GM06990 (cell line): ENCODE data around the gene TEX54.

Source experiments
- DNase-seq: peaks from one replicate; pipeline ENCODE4 v3.0.0-alpha.2; 2011; ENCODE audit not compliant: insufficient read length; ENCODE audit errors: extremely low read depth
- H3K27me3 ChIP-seq: replicated peaks from 2 replicates; pipeline ENCODE4 v1.6.0; 2011; ENCODE audit warnings: low read length; ENCODE audit not compliant: control insufficient read depth, insufficient read depth
- H3K36me3 ChIP-seq: 2 replicates; pipeline ENCODE4 v1.5.1; 2011; ENCODE audit warnings: low read length; ENCODE audit not compliant: control insufficient read depth, insufficient read depth
- H3K4me3 ChIP-seq: replicated peaks from 2 replicates; pipeline ENCODE4 v1.5.1; 2011; ENCODE audit warnings: low read depth, mild to moderate bottlenecking, control low read depth, low read length
- TF ChIP-seq, protein P1 (sequence below): IDR thresholded peaks from 2 replicates; pipeline ENCODE4 v1.5.1; 2011; ENCODE audit warnings: low read length, control low read depth, mild to moderate bottlenecking, inconsistent platforms; ENCODE audit not compliant: insufficient read depth, poor library complexity, severe bottlenecking

The TEX54 gene

DNA sequence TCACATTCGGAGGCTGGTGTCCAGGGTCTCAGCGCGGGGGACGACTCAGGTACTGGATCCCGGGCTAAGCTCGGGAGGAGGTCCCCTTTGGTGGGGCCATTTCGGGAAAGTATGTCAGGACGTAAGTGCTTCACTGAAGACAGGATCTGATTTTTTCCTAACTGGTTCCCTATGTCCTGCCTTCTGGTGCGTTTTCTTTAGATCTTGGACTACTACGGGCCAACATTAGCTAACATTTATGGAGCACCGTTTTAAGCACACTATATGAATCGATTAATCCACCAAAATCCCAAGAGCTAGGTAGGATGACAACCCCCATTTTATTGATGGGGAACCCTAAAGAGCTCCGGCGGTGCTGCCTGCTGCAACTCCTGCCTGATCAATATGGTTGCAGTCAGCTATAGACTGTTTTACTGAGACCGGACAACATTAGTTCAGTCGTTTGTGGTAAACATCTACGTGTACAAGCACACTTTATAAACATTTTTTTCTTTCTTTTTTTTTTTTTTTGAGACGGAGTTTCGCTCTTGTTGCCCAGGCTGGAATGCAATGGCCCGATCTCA lies 23.8 kb upstream of the TEX54 start:
- Histone ChIP-seq H3K36me3 (peaks cover 20% of the 10 kb centered on the region), H3K4me3 (peak overlapping the region; percentile 97), H3K27me3 (no peaks in the 10 kb centered on the region)
- no peak for DNase-seq
- TF ChIP-seq, protein P1, sequence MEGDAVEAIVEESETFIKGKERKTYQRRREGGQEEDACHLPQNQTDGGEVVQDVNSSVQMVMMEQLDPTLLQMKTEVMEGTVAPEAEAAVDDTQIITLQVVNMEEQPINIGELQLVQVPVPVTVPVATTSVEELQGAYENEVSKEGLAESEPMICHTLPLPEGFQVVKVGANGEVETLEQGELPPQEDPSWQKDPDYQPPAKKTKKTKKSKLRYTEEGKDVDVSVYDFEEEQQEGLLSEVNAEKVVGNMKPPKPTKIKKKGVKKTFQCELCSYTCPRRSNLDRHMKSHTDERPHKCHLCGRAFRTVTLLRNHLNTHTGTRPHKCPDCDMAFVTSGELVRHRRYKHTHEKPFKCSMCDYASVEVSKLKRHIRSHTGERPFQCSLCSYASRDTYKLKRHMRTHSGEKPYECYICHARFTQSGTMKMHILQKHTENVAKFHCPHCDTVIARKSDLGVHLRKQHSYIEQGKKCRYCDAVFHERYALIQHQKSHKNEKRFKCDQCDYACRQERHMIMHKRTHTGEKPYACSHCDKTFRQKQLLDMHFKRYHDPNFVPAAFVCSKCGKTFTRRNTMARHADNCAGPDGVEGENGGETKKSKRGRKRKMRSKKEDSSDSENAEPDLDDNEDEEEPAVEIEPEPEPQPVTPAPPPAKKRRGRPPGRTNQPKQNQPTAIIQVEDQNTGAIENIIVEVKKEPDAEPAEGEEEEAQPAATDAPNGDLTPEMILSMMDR, result no peak

DNA sequence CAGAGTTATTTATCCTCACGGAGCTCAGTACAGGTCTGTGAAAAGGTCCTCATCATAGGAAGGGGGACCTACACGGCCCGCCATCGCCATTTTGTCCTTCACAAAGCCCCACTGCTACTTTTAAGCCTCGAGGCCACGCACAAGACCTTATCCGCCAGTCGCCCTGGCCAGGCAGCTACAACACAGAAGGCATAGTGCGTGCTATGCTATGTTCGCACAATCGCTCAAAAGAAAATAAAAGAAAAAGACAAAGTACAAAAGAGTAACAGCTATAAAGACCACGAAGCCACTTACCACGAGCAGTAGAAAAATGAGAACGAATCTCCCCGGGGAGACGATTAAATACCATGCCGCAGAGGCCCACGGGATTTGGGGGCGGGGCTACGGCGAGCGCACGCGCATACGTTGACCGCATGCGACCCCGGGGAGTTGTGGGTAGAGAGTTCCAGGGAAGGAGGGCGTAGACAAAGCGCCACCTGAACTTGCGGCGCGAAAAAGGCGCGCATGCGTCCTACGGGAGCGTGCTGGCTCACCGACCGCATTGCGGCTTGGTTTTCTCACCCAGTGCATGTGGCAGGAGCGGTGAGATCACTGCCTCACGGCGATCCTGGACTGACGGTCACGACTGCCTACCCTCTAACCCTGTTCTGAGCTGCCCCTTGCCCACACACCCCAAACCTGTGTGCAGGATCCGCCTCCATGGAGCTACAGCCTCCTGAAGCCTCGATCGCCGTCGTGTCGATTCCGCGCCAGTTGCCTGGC lies 23.1 kb upstream of the TEX54 start:
- Histone ChIP-seq H3K36me3 (peaks cover 21% of the 10 kb centered on the region), H3K27me3 (no peaks in the 10 kb centered on the region), H3K4me3 (peak overlapping the region; percentile 97)
- TF ChIP-seq, protein P1, result no peak
- peak; percentile 99 for DNase-seq

DNA sequence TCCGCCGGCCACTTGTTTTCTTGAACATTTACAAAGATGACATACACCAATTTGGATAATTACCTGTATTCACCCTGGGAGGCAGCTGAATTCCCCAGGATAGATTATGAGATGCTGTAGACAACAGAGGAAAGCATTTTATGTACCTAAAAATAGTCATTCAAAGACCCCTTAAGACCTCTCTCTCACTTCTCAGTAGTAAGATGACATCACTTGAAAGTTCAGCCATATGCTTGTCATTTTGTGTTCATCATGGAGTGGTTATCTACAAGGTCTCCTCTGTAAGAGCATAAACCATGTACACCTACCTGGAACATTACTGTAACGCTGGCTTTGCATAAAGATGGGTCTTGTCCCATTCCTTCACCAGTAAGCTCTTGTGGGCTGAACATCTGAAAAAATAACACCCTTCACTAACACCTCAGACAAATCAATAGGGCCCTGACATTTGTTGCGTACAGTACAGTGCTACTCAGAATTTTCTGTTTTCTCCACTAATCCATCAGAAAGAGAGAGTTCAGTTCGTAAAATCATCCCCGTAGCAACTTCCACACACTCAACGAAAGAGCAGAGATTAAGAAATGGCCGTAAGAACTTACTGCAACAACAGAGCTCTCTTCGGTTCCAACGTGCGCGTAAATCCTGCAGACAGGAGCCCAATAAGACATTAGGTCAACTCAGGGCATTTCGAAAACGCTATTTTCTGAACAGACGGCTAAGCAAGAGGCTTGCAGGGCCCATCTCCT lies 22.4 kb upstream of the TEX54 start:
- no peaks in the 10 kb centered on the region for H3K27me3 ChIP-seq
- peak overlapping the region; percentile 87 for H3K4me3 ChIP-seq
- TF ChIP-seq, protein P1, result no peak
- peaks cover 21% of the 10 kb centered on the region for H3K36me3 ChIP-seq
- no peak for DNase-seq

DNA sequence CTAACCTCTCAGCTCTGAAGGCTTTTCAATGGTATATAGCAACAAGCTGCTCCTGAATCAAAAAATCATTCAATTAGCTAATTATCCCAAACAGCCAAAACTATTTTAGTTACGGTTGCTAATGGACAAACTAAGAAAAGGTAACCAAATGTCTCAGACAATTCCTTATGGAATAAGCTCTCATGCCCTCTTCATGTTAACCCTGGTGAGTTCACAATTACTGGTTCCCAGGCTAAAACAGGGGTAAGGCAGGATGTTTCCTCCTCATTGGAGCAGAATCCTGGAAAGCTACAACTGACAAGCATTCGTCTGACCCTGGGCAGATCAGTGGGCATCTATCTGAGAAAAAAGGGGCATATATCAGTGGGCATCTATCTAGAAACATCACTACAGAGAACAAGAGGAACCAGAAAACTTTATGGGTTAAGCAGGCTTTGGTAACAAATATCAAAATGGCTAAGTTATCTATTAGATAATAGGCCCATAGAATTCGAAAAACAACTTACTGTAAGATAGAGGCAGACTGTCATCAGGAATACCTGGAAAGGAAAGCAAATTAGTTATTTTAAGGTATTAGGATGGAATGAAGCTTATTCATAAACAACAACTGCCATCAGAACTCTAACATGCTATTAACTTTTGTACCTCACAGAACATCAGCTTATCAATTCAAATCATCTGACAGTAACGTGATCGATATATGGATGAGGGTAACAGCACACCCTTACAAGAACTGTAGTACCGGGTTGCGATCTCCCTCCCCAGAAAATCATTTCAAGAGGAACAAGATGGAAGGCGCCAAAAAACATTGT lies 21.6 kb upstream of the TEX54 start:
- Histone ChIP-seq H3K36me3 (peaks cover 21% of the 10 kb centered on the region), H3K27me3 (no peaks in the 10 kb centered on the region), H3K4me3 (peak overlapping the region; percentile 87)
- DNase-seq, result no peak
- TF ChIP-seq, protein P1, result no peak

DNA sequence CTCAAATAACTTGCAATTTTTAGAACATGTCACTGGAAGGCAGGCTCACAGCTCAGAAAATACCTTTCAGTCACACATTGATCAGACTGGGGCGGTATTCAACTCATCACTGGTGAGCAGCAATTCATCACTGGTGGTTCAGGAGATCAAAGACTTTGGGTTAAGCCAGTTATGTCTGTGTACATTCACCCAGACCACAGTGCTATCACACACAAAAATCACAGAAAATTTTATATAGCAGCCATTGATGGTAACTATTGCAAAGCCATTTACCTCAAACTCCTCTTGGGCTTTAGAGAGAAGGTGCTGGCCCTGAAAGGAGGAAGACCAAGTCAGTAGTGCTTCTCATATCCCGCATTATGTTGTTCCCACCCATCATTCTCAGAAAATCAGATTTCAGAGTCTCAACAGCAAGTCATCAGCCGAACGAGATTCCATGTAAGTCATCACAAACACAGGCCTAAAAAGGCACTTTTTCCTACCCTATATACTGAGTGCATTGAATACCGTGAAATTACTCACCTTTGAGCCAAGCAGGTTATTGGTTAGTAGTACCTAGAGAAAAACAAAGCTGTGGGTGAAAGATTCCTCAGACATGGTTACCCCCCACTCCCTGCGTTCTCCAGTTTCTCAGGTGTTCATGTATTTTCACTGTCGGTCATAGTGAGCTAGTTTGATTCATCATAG lies 20.8 kb upstream of the TEX54 start:
- no peak for DNase-seq
- no peaks in the 10 kb centered on the region for H3K27me3 ChIP-seq
- H3K36me3 ChIP-seq, result peaks cover 21% of the 10 kb centered on the region
- TF ChIP-seq, protein P1, result no peak
- H3K4me3 ChIP-seq, result peak overlapping the region; percentile 87
